Endothelial cell of umbilical vein (primary cell): ENCODE results near the gene XXYLT1.

ENCODE experiments used
- EZH2 ChIP-seq: IDR thresholded peaks from 2 replicates; pipeline ENCODE4 v1.6.1; 2012; ENCODE audit warnings: borderline replicate concordance, low read depth, mild to moderate bottlenecking, moderate library complexity, low read length, inconsistent platforms; ENCODE audit not compliant: severe bottlenecking
- GATA2 ChIP-seq: IDR thresholded peaks from 2 replicates; pipeline ENCODE4 v1.7.0; 2011; ENCODE audit warnings: low read depth, mild to moderate bottlenecking, moderate library complexity, mixed read lengths, low read length; ENCODE audit not compliant: insufficient read length, insufficient read depth
- JUN ChIP-seq: IDR thresholded peaks from 2 replicates; pipeline ENCODE4 v1.6.1; 2011; ENCODE audit warnings: borderline replicate concordance, low read depth; ENCODE audit not compliant: insufficient read length, insufficient read depth
- MAX ChIP-seq: IDR thresholded peaks from 2 replicates; pipeline ENCODE4 v1.6.1; 2011; ENCODE audit not compliant: insufficient read depth, insufficient read length
- MYC ChIP-seq: IDR thresholded peaks from one replicate; pipeline ENCODE4 v1.6.1; 2011; ENCODE audit warnings: mild to moderate bottlenecking, low read depth, low read length
- POLR2A ChIP-seq: IDR thresholded peaks from 2 replicates; pipeline ENCODE4 v1.6.1; 2012; ENCODE audit warnings: low read depth, mild to moderate bottlenecking, control low read depth, low read length
- POLR2AphosphoS5 ChIP-seq: IDR thresholded peaks from 2 replicates; pipeline ENCODE4 v1.6.1; 2012; ENCODE audit warnings: low read depth, mild to moderate bottlenecking, control low read depth, low read length, moderate library complexity; ENCODE audit not compliant: insufficient read depth
- TF ChIP-seq, protein P1 (sequence below), 2 donors: IDR thresholded peaks; 1 replicate in 1 of 2; 2 replicates in 1 of 2; pipeline ENCODE4 v1.5.1; 2011; ENCODE audit warnings: low read length in 2 of 2, mild to moderate bottlenecking in 2 of 2, moderate library complexity in 2 of 2, control low read depth in 1 of 2, inconsistent platforms in 1 of 2, low read depth in 1 of 2; ENCODE audit not compliant: insufficient read depth in 1 of 2; ENCODE audit errors: extremely low read depth in 1 of 2

DNA sequence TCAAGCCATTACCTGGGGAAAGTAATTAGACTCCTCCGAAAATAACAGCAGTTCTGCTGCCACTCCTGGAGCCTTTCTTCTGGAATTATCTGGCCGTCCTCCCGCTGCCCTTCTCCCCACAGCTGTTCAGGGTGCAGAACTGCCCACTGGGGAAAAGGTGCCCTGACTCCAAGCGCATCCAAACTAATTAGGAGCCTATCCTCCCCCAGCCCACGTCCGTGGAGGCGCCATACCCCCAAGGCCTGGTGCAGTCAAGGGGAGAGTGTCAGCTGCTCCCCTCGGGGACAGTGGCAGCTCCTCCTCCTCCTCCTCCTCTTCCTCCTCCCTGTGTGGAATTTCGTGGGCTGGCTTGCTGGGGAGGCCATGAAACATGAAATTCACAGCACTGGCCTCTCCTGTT lies 177.2 kb downstream of the XXYLT1 start:
- TF ChIP-seq, protein P1, sequence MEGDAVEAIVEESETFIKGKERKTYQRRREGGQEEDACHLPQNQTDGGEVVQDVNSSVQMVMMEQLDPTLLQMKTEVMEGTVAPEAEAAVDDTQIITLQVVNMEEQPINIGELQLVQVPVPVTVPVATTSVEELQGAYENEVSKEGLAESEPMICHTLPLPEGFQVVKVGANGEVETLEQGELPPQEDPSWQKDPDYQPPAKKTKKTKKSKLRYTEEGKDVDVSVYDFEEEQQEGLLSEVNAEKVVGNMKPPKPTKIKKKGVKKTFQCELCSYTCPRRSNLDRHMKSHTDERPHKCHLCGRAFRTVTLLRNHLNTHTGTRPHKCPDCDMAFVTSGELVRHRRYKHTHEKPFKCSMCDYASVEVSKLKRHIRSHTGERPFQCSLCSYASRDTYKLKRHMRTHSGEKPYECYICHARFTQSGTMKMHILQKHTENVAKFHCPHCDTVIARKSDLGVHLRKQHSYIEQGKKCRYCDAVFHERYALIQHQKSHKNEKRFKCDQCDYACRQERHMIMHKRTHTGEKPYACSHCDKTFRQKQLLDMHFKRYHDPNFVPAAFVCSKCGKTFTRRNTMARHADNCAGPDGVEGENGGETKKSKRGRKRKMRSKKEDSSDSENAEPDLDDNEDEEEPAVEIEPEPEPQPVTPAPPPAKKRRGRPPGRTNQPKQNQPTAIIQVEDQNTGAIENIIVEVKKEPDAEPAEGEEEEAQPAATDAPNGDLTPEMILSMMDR (IDR thresholded peaks at IDR 0.05; ENCODE audit: extremely low read depth in 1 of 2, insufficient read depth in 1 of 2, low read depth in 1 of 2, low read length in 2 of 2) = no peak
- TF ChIP-seq JUN (no peak), POLR2AphosphoS5 (no peak), POLR2A (no peak), EZH2 (no peak), MAX (no peak), GATA2 (no peak), MYC (no peak)
